GM19193 (cell line): ENCODE measurements around the gene TNRC6A.

Source experiments
- POLR2A ChIP-seq: IDR thresholded peaks from 4 replicates; pipeline ENCODE4 v1.6.1; 2011; ENCODE audit not compliant: insufficient read depth, insufficient read length; ENCODE audit errors: extremely low read depth

TNRC6A gene

DNA sequence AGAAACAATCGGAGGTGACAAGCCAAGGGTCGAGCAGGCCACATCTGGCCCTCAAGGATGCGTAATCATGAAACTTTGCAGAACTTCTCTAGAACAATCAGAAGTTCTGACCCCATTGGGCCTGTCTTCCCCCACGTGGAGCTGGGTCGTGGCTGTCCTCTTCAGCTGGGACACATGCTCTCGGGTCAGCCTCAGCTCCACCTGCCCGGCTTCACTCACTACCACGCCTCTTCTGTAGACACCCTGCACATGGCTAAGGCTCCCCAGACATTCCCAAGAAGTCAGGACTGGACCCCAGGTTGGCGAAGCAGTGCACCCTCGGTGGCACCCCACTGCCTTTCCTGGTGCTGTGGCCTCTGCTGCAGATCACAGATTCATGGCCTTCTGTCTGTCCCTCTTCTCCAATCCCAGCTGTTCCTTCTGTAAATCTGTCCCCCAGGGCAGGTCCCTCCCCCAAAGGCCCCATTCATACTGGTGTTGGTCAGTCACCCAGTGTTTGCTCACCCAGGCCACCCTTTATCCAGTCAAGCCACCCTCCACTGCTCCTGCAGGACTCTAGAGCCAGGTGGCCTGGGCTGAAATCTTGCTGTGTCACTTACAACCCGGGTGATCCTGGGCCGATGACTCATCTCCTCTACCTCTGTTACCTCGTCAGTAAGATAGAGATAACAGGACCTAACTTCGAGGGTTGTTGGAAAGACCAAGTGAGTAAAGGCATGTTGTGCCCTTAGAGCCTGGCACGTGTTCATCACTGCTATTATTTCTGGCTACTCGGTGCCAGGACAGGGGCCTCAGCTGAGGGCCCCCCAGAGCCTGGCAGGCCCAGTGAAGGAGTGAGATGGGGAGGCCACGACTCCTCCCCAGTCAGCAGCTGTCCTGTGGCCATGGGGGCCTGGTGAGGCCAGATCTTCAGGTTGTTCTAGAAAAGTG is 114.9 kb downstream of the TNRC6A start:
- TF ChIP-seq POLR2A: no peak

- TF ChIP-seq POLR2A: no peak
Measured at GRCh38 chr16:24845726-24846547, 116.5 kb downstream of the TNRC6A start, which contains the start of gene SLC5A11. Gene SLC5A11, plus strand, starts transcription at chr16:24845963. Its CDS starts 12,681 bp downstream, at chr16:24858644.

- no peak for TF ChIP-seq POLR2A
Measured at GRCh38 chr16:24846548-24847357, 117.3 kb downstream of the TNRC6A start.

DNA sequence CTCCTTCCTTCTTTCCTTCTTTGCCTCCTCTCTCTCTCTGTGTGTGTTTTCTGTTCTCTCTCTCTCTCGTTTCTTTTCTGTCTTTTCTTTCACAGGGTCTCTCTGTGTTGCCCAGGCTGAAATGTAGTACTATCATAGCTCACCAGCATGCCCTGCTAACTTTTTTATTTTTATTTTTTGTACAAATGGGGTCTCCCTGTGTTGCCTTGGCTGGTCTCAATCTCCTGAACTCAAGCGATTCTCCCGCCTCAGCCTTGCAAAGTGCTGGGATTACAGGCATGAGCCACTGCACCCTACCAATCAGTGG is 117.9 kb downstream of the TNRC6A start:
- no peak for TF ChIP-seq POLR2A

GRCh38 chr16:24848065-24848464 is 118.6 kb downstream of the TNRC6A start:
- TF ChIP-seq POLR2A: no peak

DNA sequence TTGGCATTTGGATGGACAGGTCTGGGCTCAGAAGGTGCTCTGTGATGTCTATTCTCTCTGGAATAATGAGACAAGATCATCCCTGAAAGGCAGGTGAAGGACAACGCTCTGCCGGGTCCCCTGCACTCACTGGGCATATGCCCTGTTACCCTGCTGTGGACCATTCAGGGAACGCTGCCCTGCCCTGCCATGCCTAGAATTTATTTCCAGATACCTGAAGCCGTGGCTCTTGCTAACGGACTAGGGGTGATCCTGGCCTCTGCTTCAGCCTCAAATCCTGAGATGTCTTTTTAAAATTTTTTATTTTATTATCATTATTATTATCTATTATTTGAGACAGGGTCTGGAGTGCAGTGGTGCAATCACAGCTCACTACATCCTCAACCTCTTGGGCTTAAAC is 120.2 kb downstream of the TNRC6A start:
- TF ChIP-seq POLR2A: no peak

- no peak for TF ChIP-seq POLR2A
Measured at GRCh38 chr16:24850289-24850938, 121.0 kb downstream of the TNRC6A start.

GRCh38 chr16:24851700-24852099 is 122.2 kb downstream of the TNRC6A start:
- no peak for TF ChIP-seq POLR2A

DNA sequence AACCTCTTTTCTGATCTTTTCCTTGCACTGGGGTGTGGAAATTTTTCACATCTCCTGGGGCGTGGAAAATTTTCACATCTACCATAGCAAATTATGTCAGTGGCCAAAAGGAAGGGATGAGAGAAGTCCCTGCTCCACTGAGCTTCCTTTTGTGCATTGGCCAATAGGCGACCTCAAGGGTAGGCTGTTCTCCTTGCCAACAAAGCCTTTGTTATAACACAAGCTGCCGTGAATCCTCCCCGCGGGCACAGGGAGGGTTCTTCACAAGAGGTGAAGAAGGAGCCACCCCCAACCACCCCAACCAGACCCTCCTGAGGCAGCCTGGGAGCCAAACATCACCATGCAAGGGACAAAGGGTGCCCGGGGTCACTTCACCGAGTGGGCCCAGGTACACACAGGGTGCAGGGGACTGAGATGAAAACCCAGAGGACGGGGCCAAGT is 122.8 kb downstream of the TNRC6A start:
- no peak for TF ChIP-seq POLR2A

DNA sequence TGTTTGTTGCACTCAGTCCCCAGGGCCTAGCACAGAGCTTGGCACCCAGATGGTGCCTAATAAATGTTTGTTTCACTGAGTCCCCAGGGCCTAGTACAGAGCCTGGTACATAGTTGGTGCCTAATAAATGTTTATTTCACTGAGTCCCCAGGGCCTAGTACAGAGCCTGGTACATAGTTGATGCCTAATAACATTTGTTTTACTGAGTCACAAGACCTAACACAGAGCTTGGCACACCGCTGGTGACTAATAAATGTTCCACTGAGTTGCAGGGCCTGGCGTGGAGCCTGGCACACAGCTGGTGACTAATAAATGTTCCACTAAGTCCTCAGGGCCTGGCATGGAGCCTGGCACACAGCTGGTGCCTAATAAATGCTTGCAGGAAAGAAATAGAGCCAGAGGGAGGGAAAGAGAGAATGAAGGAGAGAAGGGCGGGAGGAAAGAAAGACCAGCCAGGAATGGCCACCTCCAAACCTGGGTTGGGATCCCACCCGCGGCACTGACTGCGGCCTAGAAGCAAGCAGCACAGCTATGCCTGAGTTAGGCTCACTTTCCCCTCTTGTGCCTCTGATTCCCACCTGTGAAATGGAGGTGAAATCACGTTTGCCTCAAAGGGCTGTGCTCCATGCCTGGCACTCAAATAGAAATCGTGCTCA is 123.8 kb downstream of the TNRC6A start:
- TF ChIP-seq POLR2A: no peak

GRCh38 chr16:24853830-24854229 is 124.4 kb downstream of the TNRC6A start:
- no peak for TF ChIP-seq POLR2A

- TF ChIP-seq POLR2A: no peak
Measured at GRCh38 chr16:24854607-24855171, 125.2 kb downstream of the TNRC6A start.

DNA sequence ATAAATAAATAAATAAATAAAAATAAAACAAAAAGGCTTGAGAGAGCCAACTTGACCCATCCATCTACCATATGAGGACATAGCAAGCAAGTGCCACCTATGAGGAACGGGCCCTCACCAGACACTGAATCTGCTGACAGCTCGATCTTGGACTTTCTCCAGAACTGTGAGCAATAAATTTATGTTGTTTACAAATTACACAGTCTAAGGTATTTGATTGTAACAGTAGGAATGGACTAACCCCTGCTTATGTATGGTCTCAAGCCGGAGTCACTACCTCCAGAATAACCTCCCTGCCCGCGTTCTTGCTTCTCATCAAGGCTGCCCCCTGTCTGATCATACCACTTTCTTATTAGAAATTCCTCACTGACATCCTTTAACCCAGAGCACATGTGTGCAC is 126.2 kb downstream of the TNRC6A start:
- TF ChIP-seq POLR2A: no peak

DNA sequence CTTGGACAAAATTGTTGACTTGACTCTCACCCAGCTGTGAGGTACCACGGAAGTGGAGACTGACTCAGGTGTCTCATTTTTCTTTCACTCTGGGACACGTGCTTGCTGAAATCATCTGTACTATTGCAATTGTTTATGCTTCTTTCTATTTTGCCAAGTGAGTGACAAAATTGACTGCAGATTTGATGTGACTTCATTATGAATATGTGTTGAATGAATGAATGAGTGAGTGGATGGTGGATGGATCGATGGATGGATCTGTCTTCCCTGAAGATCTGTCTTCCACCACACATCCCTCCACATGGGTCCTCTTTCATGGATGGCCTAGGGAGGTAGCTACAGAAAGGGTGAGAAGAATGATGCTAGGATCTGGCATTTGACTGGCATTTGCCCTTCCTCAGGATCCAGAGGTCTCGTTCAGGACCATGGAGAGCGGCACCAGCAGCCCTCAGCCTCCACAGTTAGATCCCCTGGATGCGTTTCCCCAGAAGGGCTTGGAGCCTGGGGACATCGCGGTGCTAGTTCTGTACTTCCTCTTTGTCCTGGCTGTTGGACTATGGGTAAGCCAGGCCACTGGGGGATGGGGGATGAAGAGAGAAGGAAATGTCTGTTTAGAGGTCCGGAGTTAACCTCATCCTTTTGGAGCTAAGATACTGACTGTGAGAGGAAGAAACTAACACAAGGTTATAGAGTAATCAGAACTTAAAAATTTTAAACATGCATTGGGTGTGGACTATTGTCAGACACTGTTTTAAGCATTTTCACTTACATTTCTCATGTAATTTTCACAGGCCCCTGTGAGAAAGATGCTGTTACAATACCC is 129.0 kb downstream of the TNRC6A start:
- no peak for TF ChIP-seq POLR2A
